Mesenchymal stem cell (in vitro differentiated cells and primary cell): Measurements from ENCODE around the gene ZNF189.

Experiments
- DNase-seq: peaks from one replicate; pipeline ENCODE4 v3.0.0-alpha.2; 2013
- H2AFZ ChIP-seq: one replicate; pipeline ENCODE4 v1.6.1; 2013; ENCODE audit warnings: low read depth, mild to moderate bottlenecking, control low read depth, inconsistent platforms, low read length, moderate library complexity
- H2AK5ac ChIP-seq: 2 replicates; pipeline ENCODE4 v1.6.1; 2013; ENCODE audit warnings: low read length, moderate library complexity, mild to moderate bottlenecking, inconsistent platforms; ENCODE audit not compliant: severe bottlenecking
- H2BK120ac ChIP-seq: one replicate; pipeline ENCODE4 v1.6.1; 2013; ENCODE audit warnings: low read depth, mild to moderate bottlenecking, inconsistent platforms, low read length, moderate library complexity
- H2BK12ac ChIP-seq, 2 experiments: one replicate each; pipeline ENCODE4 v1.6.1; 2013; ENCODE audit warnings: inconsistent platforms in 2 of 2, low read length in 2 of 2, mild to moderate bottlenecking in 2 of 2, moderate library complexity in 2 of 2, control low read depth in 1 of 2
- H2BK15ac ChIP-seq: one replicate; pipeline ENCODE4 v1.6.1; 2013; ENCODE audit warnings: mild to moderate bottlenecking, low read depth, inconsistent platforms; ENCODE audit not compliant: poor library complexity, severe bottlenecking
- H2BK5ac ChIP-seq: 2 replicates; pipeline ENCODE4 v1.6.1; 2013; ENCODE audit warnings: low read depth, mild to moderate bottlenecking, low read length, control low read depth, inconsistent platforms; ENCODE audit not compliant: poor library complexity, severe bottlenecking
- H3K14ac ChIP-seq, 2 experiments: one replicate each; pipeline ENCODE4 v1.6.1; 2013; ENCODE audit warnings: inconsistent platforms in 2 of 2, low read length in 2 of 2, control low read depth in 1 of 2, mild to moderate bottlenecking in 1 of 2, moderate library complexity in 1 of 2
- H3K18ac ChIP-seq, 2 experiments: one replicate each; pipeline ENCODE4 v1.6.1; 2013; ENCODE audit warnings: inconsistent platforms in 2 of 2, low read length in 2 of 2, control low read depth in 1 of 2, low read depth in 1 of 2, mild to moderate bottlenecking in 1 of 2
- H3K23ac ChIP-seq, 2 experiments: one replicate each; pipeline ENCODE4 v1.6.1; 2013; ENCODE audit warnings: inconsistent platforms in 2 of 2, low read length in 2 of 2, mild to moderate bottlenecking in 2 of 2, moderate library complexity in 2 of 2, control low read depth in 1 of 2
- H3K27ac ChIP-seq: 2 replicates; pipeline ENCODE4 v1.5.1; 2013; ENCODE audit warnings: mild to moderate bottlenecking, moderate library complexity, low read length, control low read depth, inconsistent platforms; ENCODE audit not compliant: poor library complexity, severe bottlenecking
- H3K27me3 ChIP-seq, 2 experiments: 2 replicates each; pipeline versions ENCODE4 v1.6.1 to v1.7.0; 2013; ENCODE audit warnings: low read length in 2 of 2, mild to moderate bottlenecking in 2 of 2, moderate library complexity in 2 of 2, control low read depth in 1 of 2, inconsistent platforms in 1 of 2; ENCODE audit not compliant: control insufficient read depth in 1 of 2, insufficient read depth in 1 of 2
- H3K36me3 ChIP-seq, 2 experiments: 2 replicates each; pipeline versions ENCODE4 v1.6.1 to v1.7.0; 2013; ENCODE audit warnings: low read length in 2 of 2, control low read depth in 1 of 2, inconsistent platforms in 1 of 2, low read depth in 1 of 2, mild to moderate bottlenecking in 1 of 2; ENCODE audit not compliant: insufficient read depth in 2 of 2, control insufficient read depth in 1 of 2
- H3K4ac ChIP-seq, 2 experiments: one replicate each; pipeline ENCODE4 v1.6.1; 2013; ENCODE audit warnings: inconsistent platforms in 2 of 2, low read length in 2 of 2, mild to moderate bottlenecking in 2 of 2, moderate library complexity in 2 of 2, control low read depth in 1 of 2, low read depth in 1 of 2
- H3K4me1 ChIP-seq: 2 replicates; pipeline ENCODE4 v1.6.1; 2013; ENCODE audit warnings: low read depth, low read length, control low read depth; ENCODE audit not compliant: control insufficient read depth, insufficient read depth
- H3K4me2 ChIP-seq: 2 replicates; pipeline ENCODE4 v1.6.1; 2013; ENCODE audit warnings: low read length, mild to moderate bottlenecking, inconsistent platforms; ENCODE audit not compliant: poor library complexity, severe bottlenecking
- H3K4me3 ChIP-seq, 2 experiments: 2 replicates each; pipeline versions ENCODE4 v1.5.1 to v1.7.0; 2013; ENCODE audit warnings: low read length in 2 of 2, mild to moderate bottlenecking in 2 of 2, control low read depth in 1 of 2, low read depth in 1 of 2; ENCODE audit not compliant: insufficient read depth in 1 of 2
- H3K79me1 ChIP-seq: replicated peaks from 2 replicates; pipeline ENCODE4 v1.6.1; 2013; ENCODE audit warnings: mild to moderate bottlenecking, control low read depth, low read length, inconsistent platforms; ENCODE audit not compliant: poor library complexity, severe bottlenecking
- H3K9ac ChIP-seq: 2 replicates; pipeline ENCODE4 v1.7.0; 2013; ENCODE audit warnings: mild to moderate bottlenecking, low read length, moderate library complexity
- H3K9me3 ChIP-seq: 2 replicates; pipeline ENCODE4 v1.7.0; 2013; ENCODE audit warnings: mild to moderate bottlenecking, low read length; ENCODE audit not compliant: control insufficient read depth
- H4K8ac ChIP-seq: one replicate; pipeline ENCODE4 v1.6.1; 2013; ENCODE audit warnings: inconsistent platforms, mild to moderate bottlenecking, low read length, moderate library complexity
- H4K91ac ChIP-seq: one replicate; pipeline ENCODE4 v1.6.1; 2013; ENCODE audit warnings: mild to moderate bottlenecking, low read length, inconsistent platforms
- WGBS: methylation state at CpG from one replicate; pipeline ENCODE4 v1.1.7; 2013; ENCODE audit warnings: mixed read lengths; 5-methylcytosine and 5-hydroxymethylcytosine counted together

Gene ZNF189

DNA sequence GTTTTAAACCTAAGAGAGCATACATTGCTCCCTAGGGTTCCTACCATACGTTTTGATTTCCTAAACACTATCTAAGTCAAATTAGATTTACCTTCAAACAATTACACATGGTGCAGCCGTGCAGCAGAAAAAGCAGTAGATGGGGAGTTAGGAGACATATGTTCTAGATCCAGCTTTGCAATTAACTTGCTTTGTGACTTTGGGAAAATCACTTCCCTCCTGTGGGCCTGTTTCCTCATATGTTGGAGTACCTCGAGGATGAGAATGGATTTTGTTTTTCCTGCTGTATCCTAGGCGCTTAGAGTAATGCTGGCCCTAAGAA, 944 bp upstream of the ZNF189 start:
- Histone ChIP-seq H2AFZ (no peak overlapping the region), H3K4me2 (peak overlapping the region; percentile 91), H4K8ac (no peak overlapping the region), H3K4me1 (peaks cover 3% of the 10 kb centered on the region), H3K27ac (no peak overlapping the region), H4K91ac (no peak overlapping the region), H2BK15ac (no peak overlapping the region), H2BK120ac (no peak overlapping the region), H3K27me3 (no peaks in the 10 kb centered on the region), H3K9ac (peak overlapping the region; percentile 99), H3K79me1 (peaks cover 20% of the 10 kb centered on the region), H3K23ac (no peak overlapping the region), H3K4me3 (peak overlapping the region; percentile 63 to 98), H2BK5ac (no peak overlapping the region), H3K14ac (peak overlapping the region in 1 of 2 experiments; percentile 28), H3K36me3 (peaks cover 4 to 45% of the 10 kb centered on the region in 2 experiments), H2AK5ac (no peak overlapping the region), H2BK12ac (no peak overlapping the region), H3K18ac (no peak overlapping the region), H3K9me3 (peaks cover 19% of the 10 kb centered on the region), H3K4ac (no peak overlapping the region)
- DNase-seq: no peak
- WGBS: 14% methylated on average over 4 of the region's 4 CpGs

DNA sequence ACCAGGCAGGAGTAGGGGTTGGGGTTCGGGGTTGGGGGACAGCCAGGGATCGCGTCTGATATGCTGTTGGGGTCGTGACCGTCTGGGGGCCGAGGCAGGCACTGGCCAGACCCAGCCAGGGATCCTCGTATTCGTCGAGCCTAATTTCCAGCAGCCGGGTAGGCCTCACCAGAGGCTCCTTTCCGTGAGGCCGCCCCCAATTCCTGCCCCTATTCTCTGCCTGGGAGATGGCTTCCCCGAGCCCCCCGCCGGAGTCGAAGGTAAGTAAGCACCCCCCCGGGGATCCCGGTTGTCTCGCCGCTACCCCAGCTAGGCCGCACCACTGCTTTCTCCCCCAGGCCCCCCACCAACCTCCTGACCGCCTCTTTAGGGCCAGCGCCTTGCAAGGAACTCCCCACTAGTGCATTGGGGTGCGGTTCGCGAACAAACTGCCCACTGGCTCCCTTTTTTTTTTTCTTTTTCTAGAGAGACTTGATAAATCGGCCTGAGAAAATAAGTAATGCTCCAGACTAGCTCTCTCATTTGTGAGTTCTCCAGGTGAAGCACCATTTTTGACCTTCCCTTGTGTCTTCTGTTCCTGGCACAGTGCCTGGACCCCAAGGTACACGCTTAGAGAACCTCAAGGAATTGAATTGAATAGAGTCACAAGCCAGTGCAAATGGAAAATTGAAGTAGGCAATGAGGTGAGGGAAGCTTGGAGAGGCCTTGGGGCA, 435 bp downstream of the ZNF189 start:
- peaks cover 7 to 58% of the 10 kb centered on the region in 2 experiments for H3K36me3 ChIP-seq
- peak overlapping the region; percentile 44 to 86 for H3K18ac ChIP-seq
- H4K8ac ChIP-seq: peak overlapping the region; percentile 61
- peak overlapping the region; percentile 36 for H2AFZ ChIP-seq
- no peak overlapping the region for H2AK5ac ChIP-seq
- peak overlapping the region; percentile 85 for H3K4me2 ChIP-seq
- peak overlapping the region; percentile 86 for H2BK120ac ChIP-seq
- H2BK5ac ChIP-seq: no peak overlapping the region
- no peak overlapping the region for H2BK12ac ChIP-seq
- H3K79me1 ChIP-seq: peaks cover 24% of the 10 kb centered on the region
- peak overlapping the region in 1 of 2 experiments; percentile 70 for H3K23ac ChIP-seq
- peak overlapping the region; percentile 69 for H4K91ac ChIP-seq
- 3% methylated on average over 28 of the region's 28 CpGs for WGBS
- H3K14ac ChIP-seq: peak overlapping the region in 1 of 2 experiments; percentile 87
- H3K27me3 ChIP-seq: no peaks in the 10 kb centered on the region
- peak; percentile 25 for DNase-seq
- peak overlapping the region; percentile 35 to 65 for H3K4ac ChIP-seq
- H3K4me3 ChIP-seq: peak overlapping the region; percentile 71 to 98
- peaks cover 3% of the 10 kb centered on the region for H3K4me1 ChIP-seq
- peak overlapping the region; percentile 99 for H3K9ac ChIP-seq
- no peak overlapping the region for H3K27ac ChIP-seq
- H2BK15ac ChIP-seq: no peak overlapping the region
- peaks cover 32% of the 10 kb centered on the region for H3K9me3 ChIP-seq

DNA sequence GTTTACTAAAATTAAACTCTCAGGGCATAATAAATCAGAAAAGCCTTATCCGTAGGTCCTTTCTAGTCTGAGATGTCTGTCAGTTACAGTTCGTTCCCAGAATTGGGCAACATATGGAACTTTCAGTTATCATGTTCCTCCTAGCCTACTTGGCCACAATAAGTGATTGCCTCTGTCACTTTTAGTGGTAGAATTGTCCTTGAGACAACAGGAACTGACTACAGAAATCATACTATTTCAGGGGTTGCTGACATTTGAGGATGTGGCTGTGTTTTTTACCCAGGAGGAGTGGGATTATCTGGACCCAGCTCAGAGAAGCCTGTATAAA, 956 bp downstream of the ZNF189 start:
- H3K9me3 ChIP-seq: peaks cover 38% of the 10 kb centered on the region
- H3K79me1 ChIP-seq: peaks cover 20% of the 10 kb centered on the region
- WGBS: 40% methylated on average over 1 of the region's 2 CpGs
- peaks cover 7 to 59% of the 10 kb centered on the region in 2 experiments for H3K36me3 ChIP-seq
- H3K4ac ChIP-seq: no peak overlapping the region
- peaks cover 3% of the 10 kb centered on the region for H3K4me1 ChIP-seq
- H4K8ac ChIP-seq: no peak overlapping the region
- DNase-seq: no peak
- no peak overlapping the region for H2AK5ac ChIP-seq
- no peak overlapping the region for H3K23ac ChIP-seq
- peak overlapping the region; percentile 99 for H3K9ac ChIP-seq
- no peak overlapping the region for H2BK120ac ChIP-seq
- no peak overlapping the region for H2BK5ac ChIP-seq
- no peak overlapping the region for H2AFZ ChIP-seq
- H3K27me3 ChIP-seq: no peaks in the 10 kb centered on the region
- H3K4me2 ChIP-seq: peak overlapping the region; percentile 85
- no peak overlapping the region for H2BK15ac ChIP-seq
- H3K14ac ChIP-seq: no peak overlapping the region
- no peak overlapping the region for H4K91ac ChIP-seq
- H3K27ac ChIP-seq: no peak overlapping the region
- no peak overlapping the region for H3K18ac ChIP-seq
- no peak overlapping the region for H2BK12ac ChIP-seq
- H3K4me3 ChIP-seq: peak overlapping the region in 1 of 2 experiments; percentile 98

DNA sequence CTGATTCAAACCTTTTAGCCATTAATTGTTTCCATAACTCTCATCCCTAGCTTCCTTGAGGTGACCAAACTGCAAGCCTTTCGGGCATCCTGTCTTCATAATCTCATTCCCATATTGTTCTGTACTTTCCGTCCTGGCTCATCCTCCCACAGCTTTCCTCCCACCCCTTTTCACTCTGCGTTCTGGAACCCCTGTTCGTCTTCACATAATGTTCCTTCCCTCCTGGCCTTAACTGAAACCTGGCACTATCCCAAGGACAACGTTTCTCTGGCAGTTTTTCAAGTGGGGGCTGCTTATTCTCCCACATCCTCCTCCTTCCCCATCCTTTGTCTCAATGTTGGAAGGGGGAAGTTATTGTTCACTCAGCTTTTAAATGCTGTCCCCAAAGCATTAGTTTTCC, 1.5 kb downstream of the ZNF189 start:
- no peak overlapping the region for H2BK5ac ChIP-seq
- 72% methylated on average over 5 of the region's 5 CpGs for WGBS
- no peak overlapping the region for H3K4ac ChIP-seq
- H4K8ac ChIP-seq: no peak overlapping the region
- no peak overlapping the region for H2BK15ac ChIP-seq
- H3K4me2 ChIP-seq: peak overlapping the region; percentile 41
- no peak overlapping the region for H3K14ac ChIP-seq
- no peak overlapping the region for H4K91ac ChIP-seq
- peaks cover 20% of the 10 kb centered on the region for H3K79me1 ChIP-seq
- H2AK5ac ChIP-seq: no peak overlapping the region
- no peak overlapping the region for H3K18ac ChIP-seq
- no peak overlapping the region for H3K23ac ChIP-seq
- peak overlapping the region; percentile 99 for H3K9ac ChIP-seq
- peak overlapping the region in 1 of 2 experiments; percentile 98 for H3K4me3 ChIP-seq
- H3K27ac ChIP-seq: no peak overlapping the region
- H3K36me3 ChIP-seq: peaks cover 7 to 64% of the 10 kb centered on the region in 2 experiments
- H3K4me1 ChIP-seq: peaks cover 3% of the 10 kb centered on the region
- H2BK120ac ChIP-seq: no peak overlapping the region
- peak; percentile 5 for DNase-seq
- H3K27me3 ChIP-seq: no peaks in the 10 kb centered on the region
- no peak overlapping the region for H2AFZ ChIP-seq
- peaks cover 43% of the 10 kb centered on the region for H3K9me3 ChIP-seq
- no peak overlapping the region for H2BK12ac ChIP-seq
